ENCODE measurements around the gene ATP5MG.

- TF ChIP-seq, protein P1, sequence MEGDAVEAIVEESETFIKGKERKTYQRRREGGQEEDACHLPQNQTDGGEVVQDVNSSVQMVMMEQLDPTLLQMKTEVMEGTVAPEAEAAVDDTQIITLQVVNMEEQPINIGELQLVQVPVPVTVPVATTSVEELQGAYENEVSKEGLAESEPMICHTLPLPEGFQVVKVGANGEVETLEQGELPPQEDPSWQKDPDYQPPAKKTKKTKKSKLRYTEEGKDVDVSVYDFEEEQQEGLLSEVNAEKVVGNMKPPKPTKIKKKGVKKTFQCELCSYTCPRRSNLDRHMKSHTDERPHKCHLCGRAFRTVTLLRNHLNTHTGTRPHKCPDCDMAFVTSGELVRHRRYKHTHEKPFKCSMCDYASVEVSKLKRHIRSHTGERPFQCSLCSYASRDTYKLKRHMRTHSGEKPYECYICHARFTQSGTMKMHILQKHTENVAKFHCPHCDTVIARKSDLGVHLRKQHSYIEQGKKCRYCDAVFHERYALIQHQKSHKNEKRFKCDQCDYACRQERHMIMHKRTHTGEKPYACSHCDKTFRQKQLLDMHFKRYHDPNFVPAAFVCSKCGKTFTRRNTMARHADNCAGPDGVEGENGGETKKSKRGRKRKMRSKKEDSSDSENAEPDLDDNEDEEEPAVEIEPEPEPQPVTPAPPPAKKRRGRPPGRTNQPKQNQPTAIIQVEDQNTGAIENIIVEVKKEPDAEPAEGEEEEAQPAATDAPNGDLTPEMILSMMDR (IDR thresholded peaks at IDR 0.05): no peak
- TF ChIP-seq POLR2AphosphoS5 (IDR thresholded peaks at IDR 0.05) (no peak), POLR2A (IDR thresholded peaks at IDR 0.05) (no peak)
These were observed 11.5 kb downstream of the ATP5MG start for GRCh38 chr11:118412921-118413320.

All from suprapubic skin (tissue), 4 donors.